Endothelial cell (in vitro differentiated cells): ENCODE data around the gene PCDHGA10. TPM values are rescaled to one million over a fixed set of nuclear protein-coding genes. Genes with fewer than 3 reads are reported as not detected.

Source experiments
- DNase-seq: peaks from one replicate; pipeline ENCODE4 v3.0.0; 2021; ENCODE audit warnings: low spot score
- H3K27ac Mint-ChIP-seq: one replicate; pipeline ENCODE4 v1.8.0; 2021; ENCODE audit warnings: mixed read lengths, inconsistent platforms; ENCODE audit not compliant: unreplicated experiment
- H3K27me3 Mint-ChIP-seq: one replicate; pipeline ENCODE4 v1.8.0; 2021; ENCODE audit warnings: mild to moderate bottlenecking, moderate library complexity, mixed read lengths, inconsistent platforms; ENCODE audit not compliant: unreplicated experiment
- H3K36me3 Mint-ChIP-seq: one replicate; pipeline ENCODE4 v1.8.0; 2021; ENCODE audit warnings: mild to moderate bottlenecking, low read depth, mixed read lengths, inconsistent platforms; ENCODE audit not compliant: unreplicated experiment
- H3K4me1 Mint-ChIP-seq: one replicate; pipeline ENCODE4 v1.8.0; 2021; ENCODE audit warnings: mild to moderate bottlenecking, mixed read lengths, inconsistent platforms; ENCODE audit not compliant: unreplicated experiment
- H3K4me3 Mint-ChIP-seq: one replicate; pipeline ENCODE4 v1.8.0; 2021; ENCODE audit warnings: mild to moderate bottlenecking, mixed read lengths, inconsistent platforms; ENCODE audit not compliant: unreplicated experiment
- H3K9me3 Mint-ChIP-seq: one replicate; pipeline ENCODE4 v1.8.0; 2021; ENCODE audit warnings: mixed read lengths, inconsistent platforms; ENCODE audit not compliant: unreplicated experiment
- long read RNA-seq: library from polyadenylated mRNA; unstranded; transcript quantifications from one replicate; pipeline ENCODE4 v2.0.0, GENCODE V29; 2020; ENCODE audit not compliant: unreplicated experiment
- total RNA-seq: library from RNA; stranded (reverse); fragmentation: NEBNext Ultra II Directional; extraction: Animal tissue kit (Norgen Biotek cat#: 25700); gene quantifications from one replicate; pipeline ENCODE4 v1.2.1, GENCODE V29; 2021; ENCODE audit not compliant: unreplicated experiment
- TF ChIP-seq, protein P1 (sequence below): fragments of 200-600 bp; sonication (generic); IDR thresholded peaks from one replicate; pipeline ENCODE4 v1.5.0; 2021; ENCODE audit warnings: antibody characterized with exemption; ENCODE audit not compliant: unreplicated experiment

The PCDHGA10 gene
- 43.0 TPM for total RNA-seq
- long read RNA-seq, full-length matches to known transcripts: 1 of 1 reads
- long read RNA-seq, partial matches to known transcripts: 0 of 1 reads
- long read RNA-seq, other reads (novel, unspliced or antisense): 0 of 1 reads

DNA sequence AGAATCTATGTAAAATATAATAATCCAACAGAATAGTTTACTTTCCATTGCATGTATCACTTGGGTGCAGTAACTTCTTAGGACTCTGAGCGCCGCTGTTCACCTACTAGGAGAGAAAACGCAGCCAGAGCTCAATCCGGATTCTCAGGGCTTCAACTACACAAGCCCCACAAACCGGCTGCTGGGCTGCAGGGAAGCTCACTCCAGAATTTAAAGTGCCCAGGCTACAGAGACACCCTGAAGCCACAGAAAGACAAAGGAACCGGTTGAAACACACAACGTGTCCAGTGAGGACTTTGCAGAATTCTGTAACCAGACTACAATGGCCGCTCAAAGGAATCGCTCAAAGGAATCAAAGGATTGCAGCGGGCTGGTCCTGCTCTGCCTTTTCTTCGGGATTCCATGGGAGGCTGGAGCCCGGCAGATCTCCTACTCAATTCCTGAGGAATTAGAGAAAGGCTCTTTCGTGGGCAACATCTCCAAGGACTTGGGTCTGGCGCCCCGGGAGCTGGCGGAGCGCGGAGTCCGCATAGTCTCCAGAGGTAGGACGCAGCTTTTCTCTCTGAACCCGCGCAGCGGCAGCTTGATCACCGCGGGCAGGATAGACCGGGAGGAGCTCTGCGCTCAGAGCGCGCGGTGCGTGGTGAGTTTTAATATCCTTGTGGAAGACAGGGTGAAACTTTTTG is at the start of gene PCDHGA10:
PCDHGA10 (plus strand) TSS at position 134 of the 686 bp plus-strand sequence; CDS start at position 323, 189 bp downstream.
- Mint-ChIP-seq H3K9me3 (peaks cover 26% of the 10 kb centered on the region), H3K36me3 (peaks cover 53% of the 10 kb centered on the region), H3K27me3 (peaks cover 13% of the 10 kb centered on the region), H3K27ac (peak within 1 kb of the TSS; percentile 84), H3K4me1 (peaks cover 44% of the 10 kb centered on the region), H3K4me3 (peak within 1 kb of the TSS; percentile 96)
- DNase-seq: peak; percentile 70
- TF ChIP-seq, protein P1, sequence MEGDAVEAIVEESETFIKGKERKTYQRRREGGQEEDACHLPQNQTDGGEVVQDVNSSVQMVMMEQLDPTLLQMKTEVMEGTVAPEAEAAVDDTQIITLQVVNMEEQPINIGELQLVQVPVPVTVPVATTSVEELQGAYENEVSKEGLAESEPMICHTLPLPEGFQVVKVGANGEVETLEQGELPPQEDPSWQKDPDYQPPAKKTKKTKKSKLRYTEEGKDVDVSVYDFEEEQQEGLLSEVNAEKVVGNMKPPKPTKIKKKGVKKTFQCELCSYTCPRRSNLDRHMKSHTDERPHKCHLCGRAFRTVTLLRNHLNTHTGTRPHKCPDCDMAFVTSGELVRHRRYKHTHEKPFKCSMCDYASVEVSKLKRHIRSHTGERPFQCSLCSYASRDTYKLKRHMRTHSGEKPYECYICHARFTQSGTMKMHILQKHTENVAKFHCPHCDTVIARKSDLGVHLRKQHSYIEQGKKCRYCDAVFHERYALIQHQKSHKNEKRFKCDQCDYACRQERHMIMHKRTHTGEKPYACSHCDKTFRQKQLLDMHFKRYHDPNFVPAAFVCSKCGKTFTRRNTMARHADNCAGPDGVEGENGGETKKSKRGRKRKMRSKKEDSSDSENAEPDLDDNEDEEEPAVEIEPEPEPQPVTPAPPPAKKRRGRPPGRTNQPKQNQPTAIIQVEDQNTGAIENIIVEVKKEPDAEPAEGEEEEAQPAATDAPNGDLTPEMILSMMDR: peak; percentile 81

DNA sequence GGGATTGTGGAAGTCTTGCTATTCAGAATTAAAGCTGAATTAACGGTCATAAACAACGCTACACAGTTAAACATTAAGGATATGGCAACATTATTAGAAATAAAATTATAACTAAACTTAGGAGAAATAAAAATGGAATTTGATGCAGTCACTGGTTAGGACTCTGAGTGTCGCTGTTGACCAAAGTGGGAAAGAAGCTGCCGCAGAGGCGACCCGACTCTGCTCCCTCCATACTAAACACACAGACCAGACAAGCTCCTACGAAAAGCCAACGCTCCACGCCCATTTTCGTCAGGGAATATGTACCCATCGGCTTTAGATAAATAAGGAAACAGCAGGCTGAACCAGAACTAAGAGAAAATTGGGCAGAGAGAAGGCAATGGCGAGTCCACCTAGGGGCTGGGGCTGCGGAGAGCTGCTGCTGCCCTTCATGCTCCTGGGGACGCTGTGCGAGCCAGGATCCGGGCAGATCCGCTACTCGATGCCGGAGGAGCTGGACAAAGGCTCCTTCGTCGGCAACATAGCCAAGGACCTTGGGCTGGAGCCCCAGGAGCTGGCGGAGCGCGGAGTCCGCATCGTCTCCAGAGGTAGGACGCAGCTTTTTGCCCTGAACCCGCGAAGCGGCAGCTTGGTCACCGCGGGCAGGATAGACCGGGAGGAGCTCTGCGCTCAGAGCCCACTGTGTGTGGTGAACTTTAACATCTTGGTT is 48.7 kb upstream of the PCDHGA10 start, which contains the start of gene PCDHGA5:
PCDHGA5 (plus strand) TSS at position 211 of the 709 bp plus-strand sequence; CDS start at position 380, 169 bp downstream.
- Mint-ChIP-seq H3K4me1 (peaks cover 18% of the 10 kb centered on the region), H3K36me3 (peaks cover 62% of the 10 kb centered on the region), H3K9me3 (peaks cover 44% of the 10 kb centered on the region), H3K4me3 (peak within 1 kb of the TSS; percentile 21), H3K27me3 (peaks cover 14% of the 10 kb centered on the region), H3K27ac (no peak within 1 kb of the TSS)
- DNase-seq: no peak
- TF ChIP-seq, protein P1: no peak

DNA sequence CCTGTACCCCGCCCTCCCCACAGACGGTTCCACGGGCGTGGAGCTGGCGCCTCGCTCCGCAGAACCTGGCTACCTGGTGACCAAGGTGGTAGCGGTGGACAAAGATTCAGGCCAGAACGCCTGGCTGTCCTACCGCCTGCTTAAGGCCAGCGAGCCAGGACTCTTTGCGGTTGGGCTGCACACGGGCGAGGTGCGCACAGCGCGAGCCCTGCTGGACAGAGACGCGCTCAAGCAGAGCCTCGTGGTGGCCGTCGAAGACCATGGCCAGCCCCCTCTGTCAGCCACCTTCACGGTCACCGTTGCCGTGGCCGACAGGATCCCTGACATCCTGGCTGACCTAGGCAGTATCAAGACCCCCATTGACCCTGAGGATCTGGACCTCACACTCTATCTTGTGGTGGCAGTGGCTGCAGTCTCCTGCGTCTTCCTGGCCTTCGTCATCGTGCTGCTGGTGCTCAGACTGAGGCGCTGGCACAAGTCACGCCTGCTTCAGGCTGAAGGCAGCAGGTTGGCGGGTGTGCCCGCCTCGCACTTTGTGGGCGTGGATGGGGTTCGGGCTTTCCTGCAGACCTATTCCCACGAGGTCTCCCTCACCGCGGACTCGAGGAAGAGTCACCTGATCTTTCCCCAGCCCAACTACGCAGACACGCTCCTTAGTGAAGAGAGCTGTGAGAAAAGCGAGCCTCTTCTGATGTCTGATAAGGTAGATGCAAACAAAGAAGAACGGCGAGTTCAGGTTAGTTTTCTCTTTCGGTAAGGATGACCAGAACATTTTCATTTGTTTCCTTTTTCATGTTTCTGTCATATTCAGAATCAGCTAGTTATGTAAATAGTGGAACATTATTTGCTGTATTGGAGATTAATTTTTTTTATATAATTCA is 46.5 kb upstream of the PCDHGA10 start:
- TF ChIP-seq, protein P1: no peak
- Mint-ChIP-seq H3K36me3 (peaks cover 58% of the 10 kb centered on the region), H3K4me1 (peaks cover 7% of the 10 kb centered on the region), H3K4me3 (peak overlapping the region; percentile 15), H3K27me3 (peaks cover 10% of the 10 kb centered on the region), H3K27ac (no peak overlapping the region), H3K9me3 (peaks cover 31% of the 10 kb centered on the region)
- no peak for DNase-seq

DNA sequence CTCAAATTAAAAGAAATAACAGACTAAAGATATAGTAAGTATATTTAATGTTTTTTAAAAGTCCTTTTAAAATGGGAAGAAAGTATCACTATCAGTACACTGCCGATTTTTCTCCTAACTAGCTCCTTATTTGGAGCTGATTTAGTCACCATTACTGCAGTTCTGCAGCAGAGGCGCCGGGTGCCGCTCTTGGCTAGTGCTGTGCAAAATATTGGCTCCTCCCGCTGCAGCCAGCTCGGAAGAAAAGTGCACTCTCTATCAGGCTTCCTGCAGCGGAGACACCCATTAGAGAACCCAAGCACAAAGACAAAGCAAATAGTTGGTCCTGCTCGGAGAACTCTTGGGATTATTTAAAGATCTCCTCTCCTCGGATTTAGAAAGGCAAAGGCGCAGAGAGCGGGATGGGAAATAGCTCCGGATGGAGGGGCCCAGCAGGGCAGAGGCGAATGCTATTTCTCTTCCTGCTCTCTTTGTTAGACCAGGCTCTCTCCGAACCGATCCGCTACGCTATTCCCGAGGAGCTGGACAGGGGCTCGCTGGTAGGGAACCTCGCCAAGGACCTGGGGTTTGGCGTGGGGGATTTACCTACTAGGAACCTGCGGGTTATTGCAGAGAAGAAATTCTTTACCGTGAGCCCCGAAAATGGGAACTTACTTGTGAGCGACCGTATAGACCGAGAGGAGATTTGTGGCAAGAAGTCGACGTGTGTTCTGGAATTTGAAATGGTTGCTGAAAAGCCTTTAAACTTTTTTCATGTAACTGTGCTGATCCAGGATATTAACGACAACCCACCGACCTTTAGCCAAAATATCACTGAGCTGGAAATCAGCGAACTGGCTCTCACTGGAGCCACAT is 42.6 kb upstream of the PCDHGA10 start, which contains the start of gene PCDHGB3:
PCDHGB3 (plus strand) TSS at position 249 of the 855 bp plus-strand sequence; CDS start at position 402, 153 bp downstream.
- Mint-ChIP-seq H3K4me1 (no peaks in the 10 kb centered on the region), H3K27me3 (peaks cover 2% of the 10 kb centered on the region), H3K27ac (no peak within 1 kb of the TSS), H3K4me3 (peak within 1 kb of the TSS; percentile 76), H3K9me3 (peaks cover 28% of the 10 kb centered on the region), H3K36me3 (peaks cover 56% of the 10 kb centered on the region)
- no peak for DNase-seq
- TF ChIP-seq, protein P1: no peak
